SHP77 treated with DMSO at 0.1 percent for 48 hours (cell line): Measurements from ENCODE around the gene RAP1GAP2.
"Not testable (repeated sequence)": the region's sequence is repeated elsewhere in the genome, so short reads cannot be mapped to it uniquely, and the experiment has no call there.

Experiments used
- DNase-seq: peaks from one replicate; lab custom pipeline; 2025; lab: John Stamatoyannopoulos, UW

Gene RAP1GAP2

GRCh38 chr17:2971851-2972250 lies 175.6 kb downstream of the RAP1GAP2 start:
- no peak for DNase-seq

- no peak for DNase-seq
Observed at GRCh38 chr17:2972749-2973148, 176.5 kb downstream of the RAP1GAP2 start.

GRCh38 chr17:2974347-2974746 lies 178.1 kb downstream of the RAP1GAP2 start:
- DNase-seq: no peak

GRCh38 chr17:2975469-2975958 lies 179.3 kb downstream of the RAP1GAP2 start:
- peak; percentile 91 for DNase-seq

GRCh38 chr17:2977157-2977556 lies 180.9 kb downstream of the RAP1GAP2 start:
- DNase-seq: no peak

GRCh38 chr17:2978116-2978515 lies 181.9 kb downstream of the RAP1GAP2 start:
- no peak for DNase-seq

- DNase-seq: no peak
Observed at GRCh38 chr17:2978991-2979390, 182.8 kb downstream of the RAP1GAP2 start.

- DNase-seq: no peak
Observed at GRCh38 chr17:2980211-2980903, 184.1 kb downstream of the RAP1GAP2 start.

GRCh38 chr17:2980904-2981246 lies 184.6 kb downstream of the RAP1GAP2 start:
- no peak for DNase-seq

- DNase-seq: no peak
Observed at GRCh38 chr17:2981325-2981724, 185.1 kb downstream of the RAP1GAP2 start.

GRCh38 chr17:2982854-2983253 lies 186.6 kb downstream of the RAP1GAP2 start:
- peak; percentile 2 for DNase-seq

- DNase-seq: no peak
Observed at GRCh38 chr17:2983255-2983654, 187.0 kb downstream of the RAP1GAP2 start.

GRCh38 chr17:2985318-2985717 lies 189.1 kb downstream of the RAP1GAP2 start:
- no peak for DNase-seq

GRCh38 chr17:2986925-2987324 lies 190.7 kb downstream of the RAP1GAP2 start:
- DNase-seq: no peak

- DNase-seq: not testable (repeated sequence)
Observed at GRCh38 chr17:2989396-2989795, 193.2 kb downstream of the RAP1GAP2 start.

- DNase-seq: no peak
Observed at GRCh38 chr17:2989855-2990254, 193.6 kb downstream of the RAP1GAP2 start.

GRCh38 chr17:2990396-2990795 lies 194.2 kb downstream of the RAP1GAP2 start:
- no peak for DNase-seq

- DNase-seq: not testable (repeated sequence)
Observed at GRCh38 chr17:2991396-2992180, 195.3 kb downstream of the RAP1GAP2 start.

- no peak for DNase-seq
Observed at GRCh38 chr17:2994441-2994840, 198.2 kb downstream of the RAP1GAP2 start.

GRCh38 chr17:2995377-2995776 lies 199.1 kb downstream of the RAP1GAP2 start:
- no peak for DNase-seq

- DNase-seq: no peak
Observed at GRCh38 chr17:2995886-2996809, 199.9 kb downstream of the RAP1GAP2 start.
